Measurements from ENCODE around the gene PIP4K2A. TPM values are rescaled to one million over a fixed set of nuclear protein-coding genes. Genes with fewer than 3 reads are reported as not detected.

PIP4K2A gene
- total RNA-seq, 1 donor from 2014 or later = 37.6 TPM

DNA sequence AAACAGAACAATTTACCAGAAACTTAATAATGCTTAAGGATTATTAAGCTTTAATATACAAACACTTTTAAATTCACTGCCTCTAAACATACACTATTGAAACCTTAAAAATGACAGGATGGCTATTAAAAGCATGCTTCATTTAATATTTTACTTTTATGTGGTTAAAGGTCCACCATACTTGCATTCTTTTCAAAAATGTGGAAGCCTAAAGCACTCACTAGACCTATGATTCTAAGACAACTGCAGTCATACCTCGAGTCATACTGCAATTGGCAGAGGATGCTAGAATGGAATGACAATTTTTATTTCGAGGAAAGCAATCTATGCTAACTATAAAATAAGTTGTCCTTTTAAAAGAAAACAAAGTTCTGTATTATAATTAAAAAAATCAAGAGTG lies 85.3 kb downstream of the PIP4K2A start:
- Mint-ChIP-seq H3K4me3 (no peak overlapping the region), H3K36me3 (peaks cover 1% of the 10 kb centered on the region), H3K27ac (peak overlapping the region; percentile 72), H3K4me1 (peaks cover 88% of the 10 kb centered on the region), H3K27me3 (ENCODE audit: low read depth) (no peaks in the 10 kb centered on the region), H3K9me3 (no peaks in the 10 kb centered on the region)
- DNase-seq (ENCODE audit: low spot score in 2 of 2, unreplicated experiment in 2 of 2) = no peak
- TF ChIP-seq, protein P1, sequence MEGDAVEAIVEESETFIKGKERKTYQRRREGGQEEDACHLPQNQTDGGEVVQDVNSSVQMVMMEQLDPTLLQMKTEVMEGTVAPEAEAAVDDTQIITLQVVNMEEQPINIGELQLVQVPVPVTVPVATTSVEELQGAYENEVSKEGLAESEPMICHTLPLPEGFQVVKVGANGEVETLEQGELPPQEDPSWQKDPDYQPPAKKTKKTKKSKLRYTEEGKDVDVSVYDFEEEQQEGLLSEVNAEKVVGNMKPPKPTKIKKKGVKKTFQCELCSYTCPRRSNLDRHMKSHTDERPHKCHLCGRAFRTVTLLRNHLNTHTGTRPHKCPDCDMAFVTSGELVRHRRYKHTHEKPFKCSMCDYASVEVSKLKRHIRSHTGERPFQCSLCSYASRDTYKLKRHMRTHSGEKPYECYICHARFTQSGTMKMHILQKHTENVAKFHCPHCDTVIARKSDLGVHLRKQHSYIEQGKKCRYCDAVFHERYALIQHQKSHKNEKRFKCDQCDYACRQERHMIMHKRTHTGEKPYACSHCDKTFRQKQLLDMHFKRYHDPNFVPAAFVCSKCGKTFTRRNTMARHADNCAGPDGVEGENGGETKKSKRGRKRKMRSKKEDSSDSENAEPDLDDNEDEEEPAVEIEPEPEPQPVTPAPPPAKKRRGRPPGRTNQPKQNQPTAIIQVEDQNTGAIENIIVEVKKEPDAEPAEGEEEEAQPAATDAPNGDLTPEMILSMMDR (IDR thresholded peaks at IDR 0.05; ENCODE audit: unreplicated experiment) = no peak

DNA sequence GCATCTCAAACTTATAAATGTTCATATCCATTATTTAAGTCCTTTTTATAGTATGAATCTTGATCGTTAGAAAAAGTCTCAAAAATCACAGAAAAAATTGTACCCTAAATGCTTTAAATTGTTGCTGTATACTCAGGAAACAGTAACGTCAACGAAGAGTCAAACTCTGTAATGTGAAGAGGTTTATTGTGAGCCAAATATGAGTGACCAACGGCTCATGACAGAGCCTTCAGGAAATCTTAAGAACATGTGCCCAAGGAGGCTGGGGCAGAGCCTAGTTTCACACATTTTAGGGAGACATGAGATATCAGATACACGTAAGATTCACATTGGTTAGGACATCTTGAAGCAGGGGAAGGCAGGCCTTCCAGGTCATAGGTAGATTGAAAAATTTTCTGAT lies 86.1 kb downstream of the PIP4K2A start:
- Mint-ChIP-seq H3K4me3 (no peak overlapping the region), H3K27ac (no peak overlapping the region), H3K4me1 (peaks cover 88% of the 10 kb centered on the region), H3K27me3 (ENCODE audit: low read depth) (no peaks in the 10 kb centered on the region), H3K9me3 (no peaks in the 10 kb centered on the region), H3K36me3 (peaks cover 1% of the 10 kb centered on the region)
- TF ChIP-seq, protein P1 (IDR thresholded peaks at IDR 0.05; ENCODE audit: unreplicated experiment) = no peak
- DNase-seq (ENCODE audit: low spot score in 2 of 2, unreplicated experiment in 2 of 2) = no peak

DNA sequence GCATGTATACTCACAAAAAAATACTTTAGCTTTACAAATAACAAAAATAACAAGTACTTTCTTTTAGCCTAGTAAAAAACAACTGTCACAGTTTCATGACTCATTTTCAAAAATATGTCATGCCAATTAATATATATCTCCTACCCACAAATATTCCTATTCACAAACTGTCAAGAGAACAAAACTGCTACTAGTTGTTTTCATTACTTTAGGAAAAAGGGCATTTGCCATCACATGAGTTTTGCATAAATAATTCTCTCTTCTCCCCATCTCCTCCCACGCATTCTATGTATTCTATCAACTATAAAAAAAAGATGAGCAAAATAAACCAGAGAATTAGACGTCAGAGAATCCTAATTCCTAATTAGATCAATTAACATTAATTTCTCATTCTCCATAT lies 87.6 kb downstream of the PIP4K2A start:
- Mint-ChIP-seq H3K9me3 (no peaks in the 10 kb centered on the region), H3K4me1 (peaks cover 87% of the 10 kb centered on the region), H3K36me3 (peaks cover 1% of the 10 kb centered on the region), H3K4me3 (no peak overlapping the region), H3K27ac (peak overlapping the region; percentile 90), H3K27me3 (ENCODE audit: low read depth) (no peaks in the 10 kb centered on the region)
- TF ChIP-seq, protein P1 (IDR thresholded peaks at IDR 0.05; ENCODE audit: unreplicated experiment) = no peak
- no peak for DNase-seq (ENCODE audit: low spot score in 2 of 2, unreplicated experiment in 2 of 2)

DNA sequence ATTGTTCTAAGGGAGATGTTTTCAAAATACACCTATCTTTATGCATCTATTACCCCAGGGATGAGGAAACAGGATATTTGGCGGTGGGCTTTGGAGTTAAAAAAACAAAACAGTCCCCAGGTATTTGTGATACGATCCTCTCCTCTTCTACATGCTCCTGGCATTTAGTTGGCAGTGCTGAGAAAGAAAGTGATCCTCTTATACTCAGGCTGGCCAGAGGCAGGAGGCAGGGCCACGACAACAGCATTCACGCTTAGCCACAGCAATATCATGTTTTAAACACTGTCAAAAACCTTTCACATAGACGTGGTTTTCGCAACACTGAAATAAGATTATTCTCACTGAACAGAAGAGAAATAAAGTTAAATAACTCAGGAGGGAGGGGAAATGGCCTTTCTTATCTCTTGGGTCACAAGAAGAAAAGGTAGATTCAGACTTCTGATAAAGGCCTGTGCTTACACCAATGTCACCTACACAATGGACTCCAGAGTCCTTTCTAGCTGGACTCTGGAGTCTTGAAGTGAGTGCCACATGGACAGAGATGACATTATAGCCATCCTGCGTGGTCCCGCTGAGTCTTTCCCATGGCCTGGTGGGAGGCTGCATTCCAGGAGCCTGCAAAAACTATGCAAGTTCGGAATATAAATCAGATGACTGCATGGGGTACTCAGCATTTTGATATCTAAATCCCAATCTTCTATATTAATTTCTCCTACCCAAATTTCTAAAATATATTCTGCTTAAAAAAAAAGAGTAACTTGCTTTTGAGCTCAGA lies 88.7 kb downstream of the PIP4K2A start:
- H3K27me3 Mint-ChIP-seq (ENCODE audit: low read depth) = no peaks in the 10 kb centered on the region
- DNase-seq (ENCODE audit: low spot score in 2 of 2, unreplicated experiment in 2 of 2) = no peak
- H3K4me1 Mint-ChIP-seq = peaks cover 86% of the 10 kb centered on the region

DNA sequence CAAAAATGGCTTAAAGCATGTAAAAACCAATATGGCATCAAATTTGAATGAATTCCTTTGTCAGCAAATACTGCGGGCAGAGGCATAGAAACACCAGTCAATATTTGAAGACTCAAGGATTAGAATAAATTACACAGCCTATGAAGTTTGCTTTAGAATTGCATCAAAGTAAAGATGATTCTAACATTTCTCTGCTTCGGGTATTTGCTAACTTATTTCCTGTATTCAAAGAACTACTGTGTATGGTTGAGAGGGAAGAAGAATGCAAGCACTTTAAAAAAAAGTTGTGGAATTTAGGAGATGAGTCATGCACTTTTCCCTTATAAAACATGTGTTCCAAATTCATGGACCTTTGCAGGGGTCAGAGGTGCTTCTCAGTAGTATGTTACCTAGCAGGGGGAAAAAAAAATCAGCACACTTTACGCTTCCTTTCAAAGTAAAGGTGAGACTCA lies 90.1 kb downstream of the PIP4K2A start:
- H3K4me3 Mint-ChIP-seq = no peak overlapping the region
- DNase-seq (ENCODE audit: low spot score in 2 of 2, unreplicated experiment in 2 of 2) = no peak
- H3K4me1 Mint-ChIP-seq = peaks cover 88% of the 10 kb centered on the region
- H3K9me3 Mint-ChIP-seq = no peaks in the 10 kb centered on the region
- H3K27ac Mint-ChIP-seq = peak overlapping the region; percentile 94
- peaks cover 1% of the 10 kb centered on the region for H3K36me3 Mint-ChIP-seq
- no peaks in the 10 kb centered on the region for H3K27me3 Mint-ChIP-seq (ENCODE audit: low read depth)
- TF ChIP-seq, protein P1 (IDR thresholded peaks at IDR 0.05; ENCODE audit: unreplicated experiment) = no peak

More for the DNA sequence above, 88.7 kb downstream of the PIP4K2A start:
- Mint-ChIP-seq H3K27ac (peak overlapping the region; percentile 94), H3K36me3 (peaks cover 1% of the 10 kb centered on the region), H3K4me3 (no peak overlapping the region), H3K9me3 (no peaks in the 10 kb centered on the region)
- TF ChIP-seq, protein P1 (IDR thresholded peaks at IDR 0.05; ENCODE audit: unreplicated experiment) = no peak
